ENCODE data around the gene RALGDS.
"Not testable (repeated sequence)": the region's sequence is repeated elsewhere in the genome, so short reads cannot be mapped to it uniquely, and the experiment has no call there.

RALGDS gene

GRCh38 chr9:133083688-133084087 is 37.4 kb downstream of the RALGDS start:
- not testable (repeated sequence) for DNase-seq

- not testable (repeated sequence) for DNase-seq
Observed at GRCh38 chr9:133081957-133082644, 38.9 kb downstream of the RALGDS start.

GRCh38 chr9:133080786-133081779 is 40.0 kb downstream of the RALGDS start:
- DNase-seq = not testable (repeated sequence)

GRCh38 chr9:133080161-133080560 is 40.9 kb downstream of the RALGDS start:
- peak; percentile 56 for DNase-seq

GRCh38 chr9:133078486-133078885 is 42.6 kb downstream of the RALGDS start:
- no peak for DNase-seq

- DNase-seq = no peak
Observed at GRCh38 chr9:133076691-133077090, 44.3 kb downstream of the RALGDS start.

- peak; percentile 92 for DNase-seq
Observed at GRCh38 chr9:133075925-133076630, 45.0 kb downstream of the RALGDS start.

- peak; percentile 62 for DNase-seq
Observed at GRCh38 chr9:133074111-133074651, 46.9 kb downstream of the RALGDS start.

- DNase-seq = no peak
Observed at GRCh38 chr9:133073086-133074014, 47.7 kb downstream of the RALGDS start.

GRCh38 chr9:133072210-133072609 is 48.8 kb downstream of the RALGDS start:
- not testable (repeated sequence) for DNase-seq

GRCh38 chr9:133071484-133072150 is 49.4 kb downstream of the RALGDS start:
- DNase-seq = no peak

GRCh38 chr9:133070985-133071384 is 50.1 kb downstream of the RALGDS start:
- DNase-seq = not testable (repeated sequence)

- DNase-seq = not testable (repeated sequence)
Observed at GRCh38 chr9:133070500-133070961, 50.5 kb downstream of the RALGDS start.

- not testable (repeated sequence) for DNase-seq
Observed at GRCh38 chr9:133068431-133068830, 52.6 kb downstream of the RALGDS start.

GRCh38 chr9:133067813-133068212 is 53.2 kb downstream of the RALGDS start:
- DNase-seq = no peak

GRCh38 chr9:133067006-133067405 is 54.0 kb downstream of the RALGDS start:
- DNase-seq = no peak

- DNase-seq = no peak
Observed at GRCh38 chr9:133066181-133066983, 54.7 kb downstream of the RALGDS start.

- no peak for DNase-seq
Observed at GRCh38 chr9:133065070-133065388, 56.0 kb downstream of the RALGDS start.

- DNase-seq = no peak
Observed at GRCh38 chr9:133064241-133065069, 56.6 kb downstream of the RALGDS start.

All from fibroblast of skin of right biceps (primary cell).